OCI-LY7 (cell line): Measurements from ENCODE around the gene SUV39H1.

Experiments used
- EZH2phosphoT487 ChIP-seq: fragments of 200-600 bp; sonication (generic); IDR thresholded peaks from 2 replicates; pipeline ENCODE4 v1.6.1; 2018; ENCODE audit warnings: low read depth, borderline replicate concordance, mild to moderate bottlenecking, mixed run types, antibody characterized with exemption, low read length, moderate library complexity, mixed read lengths
- TF ChIP-seq, protein P1 (sequence below): fragments of 200-600 bp; sonication (generic); conservative IDR thresholded peaks from 2 replicates; pipeline ENCODE4 v1.5.1; 2014; ENCODE audit warnings: mild to moderate bottlenecking, antibody characterized with exemption, low read length, moderate library complexity, mixed read lengths

GRCh38 chrX:48752498-48752897, 56.0 kb downstream of the SUV39H1 start:
- TF ChIP-seq, protein P1, sequence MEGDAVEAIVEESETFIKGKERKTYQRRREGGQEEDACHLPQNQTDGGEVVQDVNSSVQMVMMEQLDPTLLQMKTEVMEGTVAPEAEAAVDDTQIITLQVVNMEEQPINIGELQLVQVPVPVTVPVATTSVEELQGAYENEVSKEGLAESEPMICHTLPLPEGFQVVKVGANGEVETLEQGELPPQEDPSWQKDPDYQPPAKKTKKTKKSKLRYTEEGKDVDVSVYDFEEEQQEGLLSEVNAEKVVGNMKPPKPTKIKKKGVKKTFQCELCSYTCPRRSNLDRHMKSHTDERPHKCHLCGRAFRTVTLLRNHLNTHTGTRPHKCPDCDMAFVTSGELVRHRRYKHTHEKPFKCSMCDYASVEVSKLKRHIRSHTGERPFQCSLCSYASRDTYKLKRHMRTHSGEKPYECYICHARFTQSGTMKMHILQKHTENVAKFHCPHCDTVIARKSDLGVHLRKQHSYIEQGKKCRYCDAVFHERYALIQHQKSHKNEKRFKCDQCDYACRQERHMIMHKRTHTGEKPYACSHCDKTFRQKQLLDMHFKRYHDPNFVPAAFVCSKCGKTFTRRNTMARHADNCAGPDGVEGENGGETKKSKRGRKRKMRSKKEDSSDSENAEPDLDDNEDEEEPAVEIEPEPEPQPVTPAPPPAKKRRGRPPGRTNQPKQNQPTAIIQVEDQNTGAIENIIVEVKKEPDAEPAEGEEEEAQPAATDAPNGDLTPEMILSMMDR, result no peak
- TF ChIP-seq EZH2phosphoT487, result no peak
